Activated CD4-positive, alpha-beta T cell treated with anti-CD3 and anti-CD28 coated beads, Interleukin-2, amount 50 U/mL, for 48 hours (primary cell): ENCODE measurements around the gene M1AP.
"Not testable (repeated sequence)": the region's sequence is repeated elsewhere in the genome, so short reads cannot be mapped to it uniquely, and the experiment has no call there.

Experiments
- DNase-seq, 2 experiments: peaks; one replicate each; pipeline ENCODE4 v3.0.0-alpha.2; 2020

Gene M1AP

DNA sequence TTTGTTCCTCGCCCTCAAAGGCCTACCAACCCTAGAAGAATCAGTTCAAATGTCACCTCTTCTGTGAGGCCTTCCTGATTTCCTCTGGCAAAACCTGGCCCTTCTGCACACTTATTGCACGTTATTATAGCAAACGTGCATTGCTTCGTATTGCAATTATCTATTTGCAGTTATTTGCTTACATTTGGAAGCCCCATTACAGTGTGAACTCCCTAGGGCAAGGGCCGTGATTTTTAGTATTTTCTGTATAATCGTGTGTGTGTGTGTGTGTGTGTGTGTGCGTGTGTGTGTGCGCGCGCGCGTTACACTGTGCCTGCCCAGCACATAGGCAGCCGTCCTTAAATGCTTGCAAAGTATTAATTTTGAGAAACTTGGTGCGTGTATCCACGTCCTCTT lies 5.5 kb upstream of the M1AP start:
- no peak for DNase-seq

- no peak for DNase-seq
Observed at GRCh38 chr2:74646834-74647482, 1.2 kb downstream of the M1AP start.

GRCh38 chr2:74646201-74646600 lies 1.9 kb downstream of the M1AP start:
- DNase-seq: no peak

DNA sequence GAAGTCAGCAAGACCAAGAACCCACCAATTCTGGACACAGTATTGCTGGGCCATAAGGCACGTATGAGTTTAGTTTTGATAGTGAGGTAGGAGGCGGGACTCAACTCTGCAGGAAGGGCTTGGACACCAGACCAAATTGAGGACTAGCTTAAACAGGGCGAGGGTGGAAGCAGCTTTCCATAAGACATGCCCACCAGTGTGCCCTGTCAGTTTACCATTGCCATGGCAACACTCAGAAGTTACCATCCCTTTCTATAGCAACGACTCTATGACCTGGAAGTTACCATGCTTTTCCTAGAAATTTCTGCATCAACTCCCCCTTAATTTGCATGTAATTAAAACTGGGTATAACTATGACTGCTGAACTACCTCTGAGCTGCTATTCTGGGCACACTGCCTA lies 2.8 kb downstream of the M1AP start:
- DNase-seq: no peak

- DNase-seq: no peak
Observed at GRCh38 chr2:74639550-74639949, 8.6 kb downstream of the M1AP start.

- no peak for DNase-seq
Observed at GRCh38 chr2:74632939-74633312, 15.2 kb downstream of the M1AP start.

- no peak for DNase-seq
Observed at GRCh38 chr2:74632209-74632938, 15.8 kb downstream of the M1AP start.

DNA sequence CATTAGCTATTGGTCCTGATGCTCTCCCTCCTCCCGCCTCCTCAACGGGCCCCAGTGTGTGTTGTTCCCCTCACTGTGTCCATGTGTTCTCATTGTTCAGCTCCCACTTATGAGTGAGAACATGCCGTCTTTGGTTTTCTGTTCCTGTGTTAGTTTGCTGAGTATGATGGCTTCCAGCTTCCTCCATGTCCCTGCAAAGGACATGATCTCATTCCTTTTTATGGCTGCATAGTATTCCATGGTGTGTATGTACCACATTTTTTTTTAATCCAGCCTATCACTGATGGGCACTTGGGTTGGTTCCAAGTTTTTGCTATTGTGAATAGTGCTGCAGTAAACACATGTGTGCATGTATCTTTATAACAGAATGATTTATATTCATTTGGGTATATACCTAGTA lies 17.7 kb downstream of the M1AP start:
- DNase-seq: not testable (repeated sequence)

DNA sequence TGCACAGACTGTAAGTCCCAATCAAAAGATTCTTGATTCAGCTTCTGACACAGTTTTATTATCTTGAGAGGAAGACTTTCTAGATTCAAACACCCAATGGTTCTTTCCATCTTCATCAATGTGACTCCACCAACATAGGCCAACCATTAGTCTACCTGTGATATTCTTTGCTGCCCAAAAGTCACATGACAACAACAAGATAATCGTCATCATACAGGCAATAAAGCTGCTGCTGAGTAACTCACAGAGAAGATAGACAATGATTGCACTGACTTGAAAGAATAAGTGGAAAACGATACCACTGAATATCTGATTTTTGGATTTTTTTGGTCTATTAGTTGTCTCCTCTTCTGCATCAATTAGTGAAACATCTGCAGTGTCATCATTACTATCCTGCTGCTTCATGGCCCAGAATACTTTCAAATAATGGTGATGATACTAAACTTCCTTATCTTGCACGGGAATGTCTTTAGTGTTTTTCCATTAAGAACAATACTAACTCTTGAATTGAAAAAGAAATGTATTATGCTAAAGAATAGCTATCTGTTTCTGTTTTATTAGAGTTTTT lies 19.5 kb downstream of the M1AP start:
- no peak for DNase-seq

DNA sequence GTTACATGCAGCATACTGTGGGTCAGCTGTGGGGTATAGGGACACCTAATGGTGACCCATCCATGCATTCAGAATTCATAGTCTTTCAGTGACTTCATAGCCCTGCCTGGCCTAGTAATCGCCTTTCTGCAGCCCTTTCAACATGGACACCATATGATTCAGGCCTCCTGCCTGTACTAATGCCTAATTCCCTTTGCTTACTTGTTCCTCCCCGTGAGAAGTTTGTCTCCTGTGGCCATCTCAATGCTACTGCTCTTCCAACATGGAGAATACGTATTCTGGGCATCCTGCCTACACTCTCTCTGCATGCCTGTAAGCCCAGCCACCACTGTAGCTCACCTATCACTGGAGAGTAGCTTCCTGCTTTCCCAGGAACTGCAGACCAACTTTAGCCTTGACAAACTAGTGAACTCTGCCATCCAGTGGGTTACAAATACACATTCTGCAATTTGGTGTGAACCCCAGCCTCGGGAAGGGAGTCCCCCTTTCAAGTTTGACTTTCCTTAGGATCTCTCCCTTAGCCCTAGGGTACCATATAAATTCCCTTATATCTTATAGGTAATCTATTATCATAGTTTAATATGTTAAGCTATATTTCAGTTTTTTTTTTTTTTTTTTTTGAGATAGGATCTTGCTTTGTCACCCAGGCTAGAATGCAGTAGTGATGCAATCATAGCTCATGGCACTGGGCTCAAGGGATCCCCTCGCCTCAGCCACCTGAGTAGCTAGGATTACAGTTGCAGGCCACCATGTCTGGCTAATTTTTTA lies 22.3 kb downstream of the M1AP start:
- DNase-seq: no peak

DNA sequence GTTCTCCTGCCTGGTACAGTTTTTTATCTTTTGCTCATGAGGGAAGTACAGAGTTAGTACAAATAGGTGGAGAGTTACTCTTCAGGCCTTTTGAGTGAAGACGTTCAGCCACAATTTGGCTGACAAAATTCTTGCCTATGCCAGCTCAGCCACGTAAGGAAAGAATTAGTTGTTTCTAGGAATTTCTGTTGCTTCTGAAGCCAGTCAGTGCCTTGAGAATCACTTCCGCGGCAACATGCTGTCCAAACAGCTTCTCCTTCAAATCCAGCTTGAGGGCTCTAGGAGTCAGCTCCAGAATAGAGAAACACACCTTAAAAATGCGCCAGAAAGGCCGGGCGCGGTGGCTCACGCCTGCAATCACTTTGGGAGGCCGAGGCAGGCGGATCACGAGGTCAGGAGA lies 27.5 kb downstream of the M1AP start:
- no peak for DNase-seq

GRCh38 chr2:74619651-74620297 lies 28.4 kb downstream of the M1AP start:
- DNase-seq: no peak

GRCh38 chr2:74618410-74619083 lies 29.6 kb downstream of the M1AP start:
- no peak for DNase-seq

- no peak for DNase-seq
Observed at GRCh38 chr2:74617122-74617521, 31.0 kb downstream of the M1AP start.

DNA sequence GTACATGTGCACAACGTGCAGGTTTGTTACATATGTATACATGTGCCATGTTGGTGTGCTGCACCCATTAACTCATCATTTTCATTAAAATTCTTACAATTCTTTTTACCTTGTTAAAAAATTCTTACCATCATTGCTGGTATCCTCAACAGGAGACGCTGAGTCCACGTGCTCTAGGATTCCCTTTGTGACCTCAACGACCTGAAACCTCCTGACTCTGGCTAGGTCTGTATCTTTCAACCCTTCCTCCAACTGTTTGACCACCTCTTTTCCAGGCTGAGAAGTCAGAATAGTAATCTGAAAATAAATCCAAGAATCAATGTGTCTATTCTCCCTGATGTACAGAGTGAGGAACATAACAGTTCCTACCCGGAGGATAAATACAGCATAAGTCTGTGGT lies 41.2 kb downstream of the M1AP start:
- no peak for DNase-seq

- DNase-seq: no peak
Observed at GRCh38 chr2:74603282-74604000, 44.7 kb downstream of the M1AP start.

GRCh38 chr2:74602586-74603281 lies 45.4 kb downstream of the M1AP start:
- DNase-seq: no peak

- no peak for DNase-seq
Observed at GRCh38 chr2:74599676-74600075, 48.5 kb downstream of the M1AP start.

GRCh38 chr2:74597410-74597809 lies 50.7 kb downstream of the M1AP start:
- DNase-seq: no peak

DNA sequence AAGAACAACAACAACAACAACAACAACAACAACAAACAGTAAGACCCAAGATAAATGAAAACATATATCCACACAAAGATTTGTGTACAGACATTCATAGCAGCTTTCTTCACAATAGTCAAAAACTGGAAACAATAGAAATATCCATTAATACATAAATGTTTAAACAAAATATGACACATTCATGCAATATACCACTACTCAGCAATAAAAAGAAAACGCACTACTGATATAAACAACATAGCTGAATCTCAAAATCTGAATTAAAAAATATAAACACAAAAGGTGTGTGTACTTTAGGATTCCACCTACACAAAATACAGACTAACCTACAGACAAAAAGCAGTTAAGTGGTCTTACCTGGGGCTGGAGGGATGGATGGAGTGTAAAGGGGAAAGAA lies 51.5 kb downstream of the M1AP start:
- DNase-seq: no peak
